CD14-positive monocyte (primary cell): Measurements from ENCODE around the gene SPSB2. TPM values are rescaled to one million over a fixed set of nuclear protein-coding genes. Genes with fewer than 3 reads are reported as not detected.

Source experiments
- DNase-seq, 3 donors: peaks; one replicate each; pipeline ENCODE4 v3.0.0-alpha.2; 2011 to 2022
- H2AFZ ChIP-seq: 2 replicates; pipeline ENCODE4 v1.6.0; 2012; ENCODE audit warnings: mild to moderate bottlenecking, low read depth, low read length, inconsistent platforms; ENCODE audit not compliant: insufficient read depth, poor library complexity, severe bottlenecking
- H3K27ac ChIP-seq, 2 donors: 1 replicate in 1 of 2; 2 replicates in 1 of 2; pipeline ENCODE4 v1.5.1; 2012 to 2013; ENCODE audit warnings: low read length in 2 of 2, control low read depth in 1 of 2, inconsistent platforms in 1 of 2, low read depth in 1 of 2, mild to moderate bottlenecking in 1 of 2
- H3K27me3 ChIP-seq, 2 donors: one replicate each; pipeline versions ENCODE4 v1.6.0 to v1.6.1; 2011 to 2013; ENCODE audit warnings: low read length in 2 of 2; ENCODE audit not compliant: control insufficient read depth in 2 of 2, insufficient read depth in 2 of 2
- H3K36me3 ChIP-seq, 2 donors: replicated peaks in 1 of 2; 1 replicate in 1 of 2; 2 replicates in 1 of 2; pipeline versions ENCODE4 v1.5.1 to v1.6.1; 2012 to 2013; ENCODE audit warnings: low read length in 2 of 2, control low read depth in 1 of 2, inconsistent platforms in 1 of 2, mild to moderate bottlenecking in 1 of 2; ENCODE audit not compliant: insufficient read depth in 2 of 2, control insufficient read depth in 1 of 2
- H3K4me1 ChIP-seq, 2 donors: 1 replicate in 1 of 2; 2 replicates in 1 of 2; pipeline versions ENCODE4 v1.5.1 to v1.6.1; 2012 to 2013; ENCODE audit warnings: low read length in 2 of 2, control low read depth in 1 of 2, inconsistent platforms in 1 of 2, mild to moderate bottlenecking in 1 of 2, moderate library complexity in 1 of 2; ENCODE audit not compliant: insufficient read depth in 2 of 2, control insufficient read depth in 1 of 2
- H3K4me2 ChIP-seq: replicated peaks from 2 replicates; pipeline ENCODE3; 2012; ENCODE audit warnings: low read length, moderate library complexity, mild to moderate bottlenecking; ENCODE audit not compliant: poor library complexity, severe bottlenecking; ENCODE audit errors: extremely low read depth
- H3K4me3 ChIP-seq, 3 experiments: fragments of 200-600 bp in 1 of 3; sonication (generic) in 1 of 3; replicated peaks in 1 of 3; 1 replicate in 2 of 3; 2 replicates in 1 of 3; pipeline ENCODE4 v1.5.1; 2011 to 2013; ENCODE audit warnings: low read length in 3 of 3, mild to moderate bottlenecking in 3 of 3, control low read depth in 2 of 3, low read depth in 2 of 3, inconsistent platforms in 1 of 3, moderate library complexity in 1 of 3
- H3K79me2 ChIP-seq: 2 replicates; pipeline ENCODE4 v1.6.0; 2012; ENCODE audit warnings: mild to moderate bottlenecking, control low read depth, inconsistent platforms, low read length, moderate library complexity; ENCODE audit not compliant: insufficient read depth
- H3K9ac ChIP-seq: 2 replicates; pipeline ENCODE4 v1.6.0; 2017; ENCODE audit warnings: low read length, mild to moderate bottlenecking; ENCODE audit not compliant: insufficient read depth, poor library complexity, severe bottlenecking
- H3K9me3 ChIP-seq, 2 donors: replicated peaks in 1 of 2; 1 replicate in 1 of 2; 2 replicates in 1 of 2; pipeline versions ENCODE4 v1.5.1 to v1.6.1; 2012 to 2013; ENCODE audit warnings: low read length in 2 of 2, control low read depth in 1 of 2; ENCODE audit not compliant: control insufficient read depth in 1 of 2, insufficient read depth in 1 of 2
- H4K20me1 ChIP-seq: 2 replicates; pipeline ENCODE4 v1.6.0; 2012; ENCODE audit warnings: mild to moderate bottlenecking, low read length, control low read depth, moderate library complexity; ENCODE audit not compliant: insufficient read depth
- H3K27ac Mint-ChIP-seq, 7 donors: one replicate each; pipeline ENCODE4 v1.8.0; 2020; ENCODE audit warnings: mild to moderate bottlenecking in 7 of 7, mixed read lengths in 7 of 7, moderate library complexity in 6 of 7, inconsistent platforms in 2 of 7
- H3K27me3 Mint-ChIP-seq, 3 donors: one replicate each; pipeline ENCODE4 v1.8.0; 2021 to 2022; ENCODE audit warnings: low read depth in 3 of 3, mild to moderate bottlenecking in 3 of 3, mixed read lengths in 3 of 3, moderate library complexity in 3 of 3, inconsistent platforms in 1 of 3
- H3K36me3 Mint-ChIP-seq, 2 donors: one replicate each; pipeline ENCODE4 v1.8.0; 2020; ENCODE audit warnings: mixed read lengths in 2 of 2, inconsistent platforms in 1 of 2, mild to moderate bottlenecking in 1 of 2
- H3K4me1 Mint-ChIP-seq: one replicate; pipeline ENCODE4 v1.8.0; 2020; ENCODE audit warnings: mild to moderate bottlenecking, mixed read lengths
- H3K4me3 Mint-ChIP-seq, 2 donors: one replicate each; pipeline ENCODE4 v1.8.0; 2020; ENCODE audit warnings: mild to moderate bottlenecking in 2 of 2, mixed read lengths in 2 of 2, moderate library complexity in 1 of 2
- H3K9me3 Mint-ChIP-seq, 7 donors: one replicate each; pipeline ENCODE4 v1.8.0; 2020 to 2022; ENCODE audit warnings: mixed read lengths in 7 of 7, mild to moderate bottlenecking in 6 of 7, moderate library complexity in 6 of 7, inconsistent platforms in 2 of 7
- WGBS: methylation state at CpG from one replicate; pipeline ENCODE4 v1.1.5; 2013; ENCODE audit warnings: missing lambda C conversion rate; ENCODE audit not compliant: insufficient coverage; 5-methylcytosine and 5-hydroxymethylcytosine counted together
- intact Hi-C, 2 donors: fragments of 100-400 bp; cut with micrococcal nuclease; formaldehyde crosslinking; loops; one replicate each; pipeline versions ENCODE4 v1.15.0 to v1.15.1; 2023
- polyA plus RNA-seq, 3 donors: library from polyadenylated mRNA; depleted of rRNA in 1 of 3; unstranded in 2 of 3; stranded (reverse) in 1 of 3; fragments of 300-500 nt in 2 of 3; fragments of >200 nt in 1 of 3; fragmentation: Illumina TruSeq in 2 of 3; gene quantifications; 1 replicate in 2 of 3; 2 replicates in 1 of 3; pipeline ENCODE4 v1.2.3, GENCODE V29; 2012 to 2021
- TF ChIP-seq, protein P1 (sequence below): fragments of 200-600 bp; IDR thresholded peaks from one replicate; pipeline ENCODE4 v1.8.0; 2022; ENCODE audit warnings: antibody characterized with exemption, mild to moderate bottlenecking

SPSB2 gene
- polyA plus RNA-seq, 3 donors: 4.7 to 6.9 (median 6.6) TPM

DNA sequence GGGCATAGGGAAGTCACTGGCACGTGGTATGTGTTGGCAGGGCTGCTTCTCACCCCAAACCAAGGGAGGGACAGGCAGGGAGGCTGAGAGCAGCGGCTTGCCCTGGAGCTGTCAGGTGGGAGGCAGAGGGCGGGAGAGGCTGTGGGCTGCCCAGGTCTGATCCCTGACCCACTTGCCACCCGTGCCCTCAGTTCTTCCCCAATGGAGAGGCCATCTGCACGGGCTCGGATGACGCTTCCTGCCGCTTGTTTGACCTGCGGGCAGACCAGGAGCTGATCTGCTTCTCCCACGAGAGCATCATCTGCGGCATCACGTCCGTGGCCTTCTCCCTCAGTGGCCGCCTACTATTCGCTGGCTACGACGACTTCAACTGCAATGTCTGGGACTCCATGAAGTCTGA lies 27.7 kb downstream of the SPSB2 start:
- Histone ChIP-seq H3K9me3 (no peaks in the 10 kb centered on the region), H3K4me1 (peaks cover 9 to 11% of the 10 kb centered on the region in 2 donors), H3K79me2 (peaks cover 18% of the 10 kb centered on the region), H3K27ac (no peak overlapping the region), H3K9ac (no peak overlapping the region), H2AFZ (no peak overlapping the region), H3K4me2 (no peak overlapping the region), H3K4me3 (no peak overlapping the region), H3K27me3 (no peaks in the 10 kb centered on the region), H4K20me1 (no peaks in the 10 kb centered on the region), H3K36me3 (peaks cover 3 to 30% of the 10 kb centered on the region in 2 donors)
- peaks cover 15 to 37% of the 10 kb centered on the region in 2 donors for H3K36me3 Mint-ChIP-seq
- H3K27me3 Mint-ChIP-seq: peaks cover 1 to 4% (median 3%) of the 10 kb centered on the region in 3 donors
- H3K4me1 Mint-ChIP-seq: peaks cover 21% of the 10 kb centered on the region
- no peak overlapping the region for H3K27ac Mint-ChIP-seq
- intact Hi-C loops: no loop called here
- H3K9me3 Mint-ChIP-seq: no peaks in the 10 kb centered on the region
- no peak for DNase-seq
- WGBS: 96% methylated on average over 17 of the region's 17 CpGs
- no peak overlapping the region for H3K4me3 Mint-ChIP-seq
- TF ChIP-seq, protein P1, sequence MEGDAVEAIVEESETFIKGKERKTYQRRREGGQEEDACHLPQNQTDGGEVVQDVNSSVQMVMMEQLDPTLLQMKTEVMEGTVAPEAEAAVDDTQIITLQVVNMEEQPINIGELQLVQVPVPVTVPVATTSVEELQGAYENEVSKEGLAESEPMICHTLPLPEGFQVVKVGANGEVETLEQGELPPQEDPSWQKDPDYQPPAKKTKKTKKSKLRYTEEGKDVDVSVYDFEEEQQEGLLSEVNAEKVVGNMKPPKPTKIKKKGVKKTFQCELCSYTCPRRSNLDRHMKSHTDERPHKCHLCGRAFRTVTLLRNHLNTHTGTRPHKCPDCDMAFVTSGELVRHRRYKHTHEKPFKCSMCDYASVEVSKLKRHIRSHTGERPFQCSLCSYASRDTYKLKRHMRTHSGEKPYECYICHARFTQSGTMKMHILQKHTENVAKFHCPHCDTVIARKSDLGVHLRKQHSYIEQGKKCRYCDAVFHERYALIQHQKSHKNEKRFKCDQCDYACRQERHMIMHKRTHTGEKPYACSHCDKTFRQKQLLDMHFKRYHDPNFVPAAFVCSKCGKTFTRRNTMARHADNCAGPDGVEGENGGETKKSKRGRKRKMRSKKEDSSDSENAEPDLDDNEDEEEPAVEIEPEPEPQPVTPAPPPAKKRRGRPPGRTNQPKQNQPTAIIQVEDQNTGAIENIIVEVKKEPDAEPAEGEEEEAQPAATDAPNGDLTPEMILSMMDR: no peak

DNA sequence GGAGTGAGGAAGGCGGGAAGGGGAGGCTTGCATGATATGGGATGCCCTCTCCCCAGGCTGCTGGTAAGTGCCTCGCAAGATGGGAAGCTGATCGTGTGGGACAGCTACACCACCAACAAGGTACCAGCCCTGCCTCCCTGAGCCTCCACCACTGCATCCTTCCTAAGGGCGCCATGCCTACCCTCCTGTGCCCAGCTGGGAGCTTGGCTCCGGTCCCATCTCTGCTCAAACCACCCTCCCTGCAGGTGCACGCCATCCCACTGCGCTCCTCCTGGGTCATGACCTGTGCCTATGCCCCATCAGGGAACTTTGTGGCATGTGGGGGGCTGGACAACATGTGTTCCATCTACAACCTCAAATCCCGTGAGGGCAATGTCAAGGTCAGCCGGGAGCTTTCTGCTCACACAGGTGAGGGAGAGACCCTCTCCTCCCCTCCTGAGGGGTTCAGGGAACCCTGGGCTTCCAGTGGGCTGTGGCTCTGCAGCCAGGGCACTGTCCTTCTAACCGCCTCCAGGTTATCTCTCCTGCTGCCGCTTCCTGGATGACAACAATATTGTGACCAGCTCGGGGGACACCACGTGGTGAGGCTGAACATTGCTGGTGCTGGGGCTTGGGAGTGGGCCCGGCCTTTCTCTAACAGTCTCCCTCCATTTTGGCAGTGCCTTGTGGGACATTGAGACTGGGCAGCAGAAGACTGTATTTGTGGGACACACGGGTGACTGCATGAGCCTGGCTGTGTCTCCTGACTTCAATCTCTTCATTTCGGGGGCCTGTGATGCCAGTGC lies 29.8 kb downstream of the SPSB2 start:
- Histone ChIP-seq H3K4me2 (no peak overlapping the region), H2AFZ (no peak overlapping the region), H3K9me3 (no peaks in the 10 kb centered on the region), H3K4me3 (no peak overlapping the region), H3K79me2 (no peaks in the 10 kb centered on the region), H3K36me3 (peaks cover 3 to 17% of the 10 kb centered on the region in 2 donors), H4K20me1 (no peaks in the 10 kb centered on the region), H3K9ac (no peak overlapping the region), H3K27ac (no peak overlapping the region), H3K4me1 (no peaks in the 10 kb centered on the region), H3K27me3 (no peaks in the 10 kb centered on the region)
- Mint-ChIP-seq H3K27me3 (peaks cover 1 to 4% (median 3%) of the 10 kb centered on the region in 3 donors), H3K36me3 (peaks cover 15 to 28% of the 10 kb centered on the region in 2 donors), H3K27ac (no peak overlapping the region), H3K9me3 (no peaks in the 10 kb centered on the region), H3K4me3 (no peak overlapping the region), H3K4me1 (peaks cover 12% of the 10 kb centered on the region)
- TF ChIP-seq, protein P1: no peak
- intact Hi-C loops: no loop called here
- 88% methylated on average over 11 of the region's 16 CpGs for WGBS
- no peak for DNase-seq
